HL-60/S4 treated with phorbol 12-myristate 13-acetate at 8.2 ng/mL for 4 days and 3 days (cell line): ENCODE data around the gene ACAA2.
"Not testable (repeated sequence)": the region's sequence is repeated elsewhere in the genome, so short reads cannot be mapped to it uniquely, and the experiment has no call there.

Experiments
- in situ Hi-C: fragments of 300-500 bp; cut with MboI; formaldehyde crosslinking; loops from 2 replicates; pipeline ENCODE4 v1.15.0; 2022; ENCODE audit warnings: low sequenced_read_pairs

ACAA2 gene

DNA sequence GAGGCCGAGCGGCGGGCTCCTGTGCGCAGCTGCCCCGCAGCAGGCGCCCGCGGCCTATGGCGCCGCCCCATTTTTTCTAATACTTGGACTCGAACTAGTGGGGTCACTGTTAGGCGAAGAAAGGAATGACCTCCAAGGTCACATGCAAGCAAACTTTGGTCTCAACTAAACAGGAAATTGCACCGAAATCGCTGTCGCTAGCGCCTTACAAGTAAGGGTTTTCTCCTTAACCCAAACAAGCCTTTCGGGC lies 339 bp downstream of the ACAA2 start:
- in situ Hi-C loops = no loop called here

GRCh38 chr18:49812286-49813068 lies 856 bp downstream of the ACAA2 start:
- in situ Hi-C loops = no loop called here

DNA sequence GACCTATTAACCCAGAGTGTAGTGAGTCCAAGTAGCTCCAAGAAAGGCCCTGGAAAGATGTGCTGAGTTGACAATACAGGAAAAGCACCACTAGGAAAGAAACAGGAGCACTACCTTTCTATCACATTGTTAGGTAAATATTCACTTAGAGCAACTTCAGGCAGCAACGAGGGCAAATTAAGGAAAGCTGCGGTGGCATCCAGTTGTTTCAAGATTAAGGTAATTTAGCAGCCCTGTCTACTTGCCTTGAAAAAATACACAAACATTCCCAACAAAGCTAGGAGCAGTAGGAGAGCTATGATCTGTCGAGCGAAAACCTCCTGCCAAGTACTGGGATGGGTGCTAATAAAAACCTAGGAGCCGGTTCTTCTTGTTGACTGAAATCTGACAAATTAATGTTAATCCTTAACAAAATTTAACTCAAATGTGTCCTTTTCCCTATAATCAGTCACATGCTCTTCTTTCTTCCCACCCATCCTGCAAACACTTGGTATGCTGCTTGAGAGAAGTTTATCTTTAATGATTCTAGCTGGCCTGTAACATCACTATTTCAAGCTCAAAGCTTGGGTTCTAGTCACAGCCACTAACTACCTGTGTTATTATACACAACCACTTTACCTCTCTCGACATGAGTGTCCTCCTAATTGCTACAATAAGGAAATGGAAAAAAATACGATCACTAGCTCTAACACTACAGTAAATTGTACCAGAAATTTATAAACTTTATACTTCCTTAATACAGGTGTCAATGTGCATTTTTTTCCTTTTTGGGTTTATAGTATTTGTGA lies 2.0 kb downstream of the ACAA2 start:
- in situ Hi-C loops = no loop called here

GRCh38 chr18:49808553-49809191 lies 4.7 kb downstream of the ACAA2 start:
- in situ Hi-C loops = not testable (repeated sequence)

GRCh38 chr18:49804096-49804495 lies 9.2 kb downstream of the ACAA2 start:
- in situ Hi-C loops = no loop called here

GRCh38 chr18:49802623-49803022 lies 10.7 kb downstream of the ACAA2 start:
- in situ Hi-C loops = no loop called here

- in situ Hi-C loops = not testable (repeated sequence)
These were observed 12.8 kb downstream of the ACAA2 start for GRCh38 chr18:49800491-49800890.

GRCh38 chr18:49799806-49800205 lies 13.5 kb downstream of the ACAA2 start:
- in situ Hi-C loops = not testable (repeated sequence)

GRCh38 chr18:49798001-49798400 lies 15.3 kb downstream of the ACAA2 start:
- in situ Hi-C loops = no loop called here

DNA sequence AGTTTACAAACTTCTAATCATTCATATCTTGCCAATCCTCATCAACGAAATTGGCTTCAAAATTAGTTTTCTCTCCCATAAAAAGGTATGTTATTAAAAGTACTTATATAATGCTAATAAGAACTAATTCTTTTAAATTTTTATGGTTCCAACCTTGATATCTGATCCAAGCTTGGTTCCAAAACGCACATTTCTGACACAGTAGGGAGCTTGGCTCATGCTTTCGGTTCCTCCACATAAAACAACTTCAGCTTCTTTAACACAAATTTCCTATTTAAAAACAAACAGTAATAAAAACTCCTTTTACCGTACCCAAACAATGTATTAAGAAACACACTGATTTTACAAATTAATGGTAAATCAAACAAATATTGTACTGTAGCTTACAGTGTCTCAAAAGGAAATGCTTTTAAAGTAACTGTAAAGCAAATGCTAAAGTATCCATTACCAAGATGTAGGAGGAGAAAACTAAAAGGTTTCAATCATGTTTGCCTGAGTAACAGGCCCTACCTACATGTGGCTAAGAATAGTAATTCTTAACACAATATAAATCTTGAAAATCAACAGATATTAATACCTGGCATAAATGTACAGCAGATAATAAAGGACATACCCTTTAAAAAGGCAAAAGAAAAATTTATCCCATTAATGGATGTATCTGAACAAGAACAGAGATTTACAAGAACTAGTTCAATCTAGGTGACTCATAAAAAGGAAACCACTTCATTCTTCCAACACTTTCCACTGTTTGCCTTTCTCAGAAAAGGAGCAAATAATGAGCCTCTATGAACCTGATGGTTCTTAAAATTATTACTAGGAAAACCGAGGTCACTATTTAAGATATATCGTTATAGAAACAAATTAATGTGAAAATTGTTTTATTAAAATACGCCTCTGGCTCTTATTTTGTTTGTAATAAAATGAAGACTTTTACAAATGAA lies 17.5 kb downstream of the ACAA2 start:
- in situ Hi-C loops = no loop called here

- in situ Hi-C loops = no loop called here
These were observed 18.6 kb downstream of the ACAA2 start for GRCh38 chr18:49794743-49795142.

GRCh38 chr18:49789560-49790134 lies 23.7 kb downstream of the ACAA2 start:
- in situ Hi-C loops = not testable (repeated sequence)

GRCh38 chr18:49788327-49788898 lies 24.9 kb downstream of the ACAA2 start:
- in situ Hi-C loops = no loop called here

- in situ Hi-C loops = no loop called here
These were observed 27.2 kb downstream of the ACAA2 start for GRCh38 chr18:49786019-49786720.

GRCh38 chr18:49784427-49785185 lies 28.7 kb downstream of the ACAA2 start:
- in situ Hi-C loops = no loop called here

DNA sequence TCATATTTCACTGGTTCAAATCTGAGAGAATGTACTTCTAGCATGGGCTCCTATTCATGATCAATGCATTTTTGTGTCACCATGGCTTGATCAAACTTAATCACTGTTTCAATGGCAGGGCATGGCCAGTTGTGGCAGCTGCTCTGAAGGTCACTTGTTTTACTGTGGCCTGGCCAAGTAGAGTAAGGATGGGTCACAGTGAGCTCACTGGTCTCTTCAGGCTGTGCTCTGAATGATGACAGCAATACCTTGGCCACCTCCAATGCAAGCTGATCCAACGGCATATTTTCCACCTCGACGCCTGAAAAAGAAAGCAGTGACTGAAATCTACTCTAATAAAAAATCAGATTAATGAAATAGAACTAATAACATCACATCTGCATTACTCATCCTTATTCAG lies 29.7 kb downstream of the ACAA2 start:
- in situ Hi-C loops = not testable (repeated sequence)

GRCh38 chr18:49778826-49779465 lies 34.4 kb downstream of the ACAA2 start:
- in situ Hi-C loops = no loop called here

DNA sequence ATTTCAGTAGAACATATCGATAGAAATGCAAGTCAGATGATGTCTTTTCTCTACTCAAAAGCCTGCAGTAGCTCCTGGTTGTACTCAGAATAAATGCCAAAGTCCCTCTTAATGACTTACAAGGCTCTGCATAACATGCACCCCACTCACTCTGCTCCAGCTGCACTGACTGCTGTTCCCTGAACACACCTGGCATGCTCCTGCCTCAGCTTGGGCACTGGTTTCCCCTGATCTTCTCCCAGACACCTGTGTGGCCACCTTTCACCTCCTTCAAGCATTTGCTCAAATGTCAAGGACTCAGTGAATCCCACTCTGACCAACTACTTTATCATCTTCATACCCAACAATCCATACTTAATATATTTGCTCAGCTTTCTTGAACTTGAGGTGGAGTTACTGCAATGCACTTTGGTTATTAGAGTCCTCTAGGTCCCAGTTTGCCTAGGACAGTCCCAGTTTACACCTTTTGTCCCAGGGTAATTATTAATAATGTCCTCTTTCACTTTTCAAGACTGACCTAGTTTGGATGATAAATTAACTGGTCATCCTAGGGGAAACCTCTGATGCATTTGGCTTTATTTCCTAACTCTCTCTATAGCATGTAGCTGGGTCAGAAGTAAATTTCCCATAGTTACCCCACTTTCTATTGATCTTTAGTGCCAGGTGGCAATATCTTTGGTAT lies 44.1 kb downstream of the ACAA2 start:
- in situ Hi-C loops = no loop called here
